Measurements from ENCODE around the gene UBE2J2. TPM values are rescaled to one million over a fixed set of nuclear protein-coding genes. Genes with fewer than 3 reads are reported as not detected.

The UBE2J2 gene
- total RNA-seq = 10 to 100 TPM; 60.2 to 62.5 TPM

DNA sequence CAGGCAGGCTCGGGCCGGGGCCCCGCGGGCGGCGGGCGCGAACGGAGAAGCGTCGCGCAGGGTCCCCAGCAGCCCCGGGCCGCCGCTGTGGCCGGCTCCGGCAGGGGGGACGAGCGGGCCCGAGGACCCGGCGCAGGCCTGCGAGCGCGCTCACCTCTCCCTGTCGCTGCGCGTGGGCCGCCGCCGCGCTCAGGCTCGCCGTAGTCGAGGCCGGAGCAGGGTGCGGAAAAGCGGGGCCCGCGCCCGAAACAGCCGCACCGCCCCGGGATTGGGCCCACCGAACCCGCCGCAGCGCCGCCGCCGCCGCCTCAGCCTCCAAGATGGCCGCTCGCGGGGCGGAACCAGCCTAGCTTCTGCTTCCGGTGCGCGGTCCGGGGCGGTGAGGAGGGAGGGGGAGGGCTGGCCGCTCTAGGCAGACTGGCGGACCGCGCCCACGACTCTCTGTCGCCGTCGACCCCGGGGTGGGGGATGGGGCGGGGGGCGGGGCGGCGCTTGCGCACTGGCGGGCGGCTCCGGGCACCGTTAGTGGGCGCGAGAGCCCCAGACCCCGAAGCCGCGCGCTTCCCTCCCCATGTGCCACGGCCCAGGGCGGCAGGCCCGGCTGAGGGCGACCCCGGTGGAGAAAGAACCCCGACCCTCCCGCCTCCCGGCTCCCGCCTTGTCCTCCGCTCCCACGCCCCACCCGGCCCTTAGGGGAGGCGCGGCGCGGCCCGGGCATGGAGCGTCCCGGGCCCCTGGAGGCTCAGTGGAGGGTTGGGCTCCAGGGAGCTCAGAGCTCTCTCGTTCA is at the start of gene UBE2J2:
Gene UBE2J2, minus strand, starts transcription at position 343 of the 787 bp plus-strand sequence. CDS start 5,862 bp downstream, outside the sequence.

DNA sequence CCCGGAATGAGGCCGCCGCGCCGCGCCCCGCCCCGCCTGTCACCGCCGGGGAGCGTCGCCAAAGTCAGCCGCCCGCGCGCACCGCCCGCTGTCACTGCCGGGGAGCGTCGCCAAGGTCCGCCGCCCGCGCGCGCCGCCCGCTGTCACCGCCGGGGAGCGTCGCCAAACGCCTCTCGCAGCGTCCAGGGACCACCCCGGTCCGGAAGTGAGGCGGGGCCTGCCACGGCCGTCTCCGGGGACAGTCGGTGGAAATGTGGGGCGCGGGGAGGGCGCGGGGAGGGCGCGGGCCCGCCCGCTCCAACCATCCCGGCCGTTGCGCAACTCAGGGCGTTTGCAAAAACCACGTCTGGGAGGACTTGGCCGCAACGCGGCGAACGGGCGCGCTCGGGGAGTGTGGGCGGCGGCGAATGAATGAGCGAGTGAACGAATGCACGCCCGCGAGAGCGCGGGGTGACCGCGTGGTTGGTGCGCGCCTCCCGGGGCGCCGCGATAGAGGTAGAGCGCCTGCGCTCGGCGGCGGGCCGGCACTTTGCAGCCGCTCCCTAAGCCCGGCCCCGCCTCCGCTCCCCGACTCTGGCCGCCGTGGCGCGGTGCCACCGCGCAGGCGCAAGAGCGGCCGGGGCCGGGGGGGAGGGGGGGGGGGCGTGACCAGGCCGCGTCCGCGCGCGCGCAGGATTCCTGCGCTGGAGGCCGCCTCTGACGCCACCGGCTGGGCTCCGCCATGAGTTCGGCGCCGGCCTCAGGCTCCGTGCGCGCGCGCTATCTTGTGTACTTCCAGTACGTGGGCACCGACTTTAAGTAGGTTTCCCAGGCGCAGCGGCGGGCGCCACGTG is 34.5 kb upstream of the UBE2J2 start, which contains the start of the genes ACAP3 and PUSL1:
Gene ACAP3, minus strand, starts transcription at position 8 of the 833 bp plus-strand sequence. CDS start 115 bp downstream, outside the sequence.
Gene PUSL1, plus strand, starts transcription at position 675 of the 833 bp plus-strand sequence. Its CDS starts 47 bp downstream, at position 722.

DNA sequence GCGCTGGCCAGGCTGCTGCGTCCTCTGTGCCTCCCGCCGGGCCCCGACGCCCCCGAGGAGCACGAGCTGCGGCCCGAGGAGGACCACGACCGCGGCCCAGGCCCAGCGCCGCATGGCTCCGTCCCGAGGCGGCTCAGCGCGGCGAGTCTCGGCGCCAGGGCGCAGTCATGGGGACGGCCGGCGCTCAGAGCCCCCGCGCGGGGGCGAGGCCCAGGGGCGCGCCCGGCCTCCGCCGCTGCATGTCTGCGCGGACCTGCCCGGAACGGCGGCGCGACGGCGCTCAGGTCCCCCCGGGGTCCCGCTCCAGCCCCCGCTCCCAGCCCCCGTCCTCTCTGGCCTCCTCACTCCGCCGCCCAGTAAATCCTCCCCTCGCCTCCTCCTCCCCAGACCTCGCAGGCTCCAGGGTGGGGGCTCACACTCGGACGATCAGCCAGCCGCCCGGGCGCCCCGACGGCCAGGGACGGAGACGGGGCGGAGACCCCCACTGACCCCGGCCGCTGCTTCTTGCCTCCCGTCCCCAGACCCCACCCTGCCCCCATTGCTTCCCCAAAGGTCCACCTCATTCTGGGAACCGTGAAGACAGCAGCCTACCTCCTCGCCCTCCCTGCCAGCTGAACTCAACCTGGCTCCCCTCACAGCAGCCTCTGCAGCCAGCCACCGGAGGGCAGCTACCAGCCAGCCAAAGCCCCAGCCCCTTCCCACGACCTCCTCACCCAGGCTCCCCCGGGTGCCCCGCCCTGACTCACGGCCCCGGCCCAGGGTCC is 26.9 kb downstream of the UBE2J2 start, which contains the start of gene C1QTNF12:
Gene C1QTNF12, minus strand, starts transcription at position 146 of the 764 bp plus-strand sequence. Its CDS starts 32 bp downstream, at position 114.

DNA sequence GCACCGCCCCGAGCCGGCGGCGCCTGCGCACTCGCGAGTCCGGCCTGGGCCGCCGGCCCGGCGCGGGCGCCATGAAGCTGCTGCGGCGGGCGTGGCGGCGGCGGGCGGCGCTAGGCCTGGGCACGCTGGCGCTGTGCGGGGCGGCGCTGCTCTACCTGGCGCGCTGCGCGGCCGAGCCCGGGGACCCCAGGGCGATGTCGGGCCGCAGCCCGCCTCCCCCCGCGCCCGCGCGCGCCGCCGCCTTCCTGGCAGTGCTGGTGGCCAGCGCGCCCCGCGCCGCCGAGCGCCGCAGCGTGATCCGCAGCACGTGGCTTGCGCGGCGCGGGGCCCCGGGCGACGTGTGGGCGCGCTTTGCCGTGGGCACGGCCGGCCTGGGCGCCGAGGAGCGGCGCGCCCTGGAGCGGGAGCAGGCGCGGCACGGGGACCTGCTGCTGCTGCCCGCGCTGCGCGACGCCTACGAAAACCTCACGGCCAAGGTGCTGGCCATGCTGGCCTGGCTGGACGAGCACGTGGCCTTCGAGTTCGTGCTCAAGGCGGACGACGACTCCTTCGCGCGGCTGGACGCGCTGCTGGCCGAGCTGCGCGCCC is 41.4 kb downstream of the UBE2J2 start, which contains the start of gene B3GALT6:
Gene B3GALT6, plus strand, starts transcription at position 30 of the 588 bp plus-strand sequence. Its CDS starts 42 bp downstream, at position 72.

DNA sequence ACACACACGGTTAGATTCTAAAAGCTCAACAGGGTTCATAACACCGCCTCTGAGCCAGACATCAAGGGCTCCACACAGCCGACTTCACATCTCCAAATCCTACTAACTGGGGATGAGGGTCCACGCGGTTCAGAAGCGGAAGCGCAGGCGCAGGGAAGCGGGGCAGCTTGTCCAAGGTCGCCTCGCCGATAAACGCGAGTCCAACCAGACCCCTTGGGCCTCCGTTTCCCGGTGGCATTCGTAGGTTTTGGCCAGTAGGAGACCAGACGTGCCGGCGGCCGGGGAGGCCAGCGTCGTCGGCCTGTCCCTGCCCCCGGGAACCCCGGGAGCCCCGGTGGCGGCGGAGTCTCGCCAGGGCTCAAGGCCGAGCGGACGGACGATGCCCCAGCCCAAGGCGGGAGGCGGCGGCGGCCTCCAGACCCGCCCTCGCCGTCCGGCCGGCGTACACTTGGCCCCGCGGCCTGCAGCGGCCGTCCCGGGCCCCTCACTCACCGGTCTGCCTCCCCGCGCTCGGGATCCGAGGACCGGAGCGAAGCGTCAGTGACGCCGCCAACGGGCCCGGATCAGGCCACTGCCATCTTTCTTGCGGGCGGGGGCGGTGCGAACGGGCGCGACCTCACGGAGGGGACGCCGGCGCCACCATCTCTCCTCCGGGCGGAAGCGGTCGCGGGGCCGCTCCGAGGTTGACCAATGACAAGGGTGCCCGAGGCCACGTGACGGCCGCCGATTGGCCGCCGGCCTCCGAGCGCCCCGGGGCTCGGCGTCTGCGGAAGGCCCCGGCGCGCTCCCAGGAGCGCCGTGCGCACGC is 42.0 kb downstream of the UBE2J2 start, which contains the start of gene SDF4:
Gene SDF4, minus strand, starts transcription at position 602 of the 808 bp plus-strand sequence. CDS start 3,229 bp downstream, outside the sequence.

DNA sequence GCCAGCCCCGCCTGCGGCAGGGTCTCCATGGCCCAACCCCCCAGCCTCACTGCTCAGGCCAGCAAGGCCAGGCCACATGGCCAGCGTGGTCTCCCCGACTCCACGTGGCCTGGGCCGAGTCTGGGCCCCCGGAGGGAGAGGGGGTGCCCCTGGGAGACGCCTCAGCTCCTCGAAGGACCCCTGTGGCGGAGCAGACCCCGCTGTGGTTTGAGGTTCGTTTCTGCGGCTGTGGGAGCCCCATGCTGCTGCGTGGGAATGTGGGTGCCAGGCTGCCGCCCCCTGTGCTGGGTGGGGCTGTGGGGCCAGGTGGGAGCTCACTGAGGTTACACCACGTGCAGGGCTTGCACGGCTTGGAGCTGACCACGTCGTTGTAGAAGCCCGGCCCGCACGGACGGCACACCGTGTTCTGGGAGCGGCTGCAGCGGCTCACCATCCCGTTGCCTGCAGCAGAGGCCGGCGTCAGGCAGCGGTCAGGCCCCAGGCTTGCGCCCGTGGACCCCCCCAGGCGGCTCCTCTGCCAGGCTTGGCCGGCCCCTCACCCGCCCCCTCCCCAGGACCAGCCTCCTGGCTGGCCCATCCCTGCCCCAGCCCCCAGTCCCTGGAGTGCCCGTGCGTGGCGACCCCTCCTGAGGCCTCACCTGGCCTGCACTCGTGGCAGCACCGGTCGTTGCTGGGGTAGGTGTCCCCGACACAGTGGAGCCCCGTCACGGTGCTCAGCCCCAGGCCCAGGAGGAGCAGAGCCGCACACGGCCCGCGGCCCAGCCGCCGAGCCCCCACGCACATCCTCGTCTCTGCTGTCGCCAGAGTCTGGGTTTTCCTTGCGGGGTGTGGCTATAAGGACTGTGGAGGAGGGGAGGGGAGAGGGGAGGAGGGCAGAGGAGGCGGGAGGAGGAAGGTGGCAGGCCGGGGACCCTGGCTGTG is 60.0 kb downstream of the UBE2J2 start, which contains the start of gene TNFRSF4:
Gene TNFRSF4, minus strand, starts transcription at position 809 of the 921 bp plus-strand sequence. Its CDS starts 26 bp downstream, at position 783.

DNA sequence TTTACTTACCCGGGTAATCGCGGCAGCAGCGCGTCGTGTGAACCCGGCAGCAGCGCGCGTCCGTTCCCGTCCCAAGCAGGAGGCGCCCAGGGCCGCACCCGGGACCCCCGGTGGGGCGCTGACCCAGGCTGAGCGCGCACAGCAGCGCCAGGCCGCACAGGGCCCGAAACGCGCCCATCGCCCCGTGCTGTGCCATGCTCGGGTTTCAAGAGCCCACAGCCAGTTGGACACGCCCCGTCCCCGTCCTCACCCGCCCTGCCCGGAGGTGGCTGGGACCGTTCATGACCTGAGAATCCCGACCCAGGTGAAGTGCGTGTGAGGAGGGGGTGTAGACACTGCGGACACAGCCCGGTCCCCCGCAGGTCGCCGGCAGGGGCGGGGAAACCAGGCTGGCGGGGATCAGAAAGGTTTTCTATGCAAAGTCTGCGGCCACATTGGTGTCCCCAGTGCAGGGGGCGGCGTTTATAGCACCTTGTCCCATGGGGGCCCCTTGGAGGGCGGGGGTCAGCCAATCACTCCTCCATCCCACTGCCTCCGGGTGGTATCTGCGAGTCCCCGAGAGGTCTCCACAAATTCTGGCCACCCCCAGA is 67.2 kb downstream of the UBE2J2 start, which contains the start of gene TNFRSF18:
Gene TNFRSF18, minus strand, starts transcription at position 217 of the 590 bp plus-strand sequence. Its CDS starts 21 bp downstream, at position 196.

Small RNA genes lying within 50 kb of the gene (microRNA-seq; reads per million reads assigned to microRNA genes)
- gene MIR6726 (ENCODE audit: borderline microRNAs expressed, borderline replicate concordance) (not detected), gene MIR6727 (ENCODE audit: borderline microRNAs expressed, borderline replicate concordance) (not detected)

Other genes starting within 250 kb of the UBE2J2 start
- not detected for gene RNF223, start 199.5 kb downstream of the UBE2J2 start, total RNA-seq
- gene C1orf159, start 157.8 kb downstream of the UBE2J2 start, total RNA-seq = 10 to 100 TPM; 22.9 to 23.2 TPM
- under 1 TPM in 1 of 2 experiments, not detected in 1; 0.15 TPM for gene TTLL10, start 100.0 kb downstream of the UBE2J2 start, total RNA-seq
- gene TNFRSF18, start 67.3 kb downstream of the UBE2J2 start, total RNA-seq = 1 to 10 TPM; 7.6 to 9.3 TPM
- gene TNFRSF4, start 59.7 kb downstream of the UBE2J2 start, total RNA-seq = 10 to 100 TPM; 11.0 to 11.7 TPM
- 10 to 100 TPM; 97.8 to 99.3 TPM for gene SDF4, start 41.9 kb downstream of the UBE2J2 start, total RNA-seq
- gene B3GALT6, start 41.6 kb downstream of the UBE2J2 start, total RNA-seq = 10 to 100 TPM; 17.3 to 18.5 TPM
- gene C1QTNF12, start 27.1 kb downstream of the UBE2J2 start, total RNA-seq = 1 to 10 TPM; 2.5 to 3.2 TPM
- 1 to 10 TPM; 4.1 to 6.2 TPM for gene SCNN1D, start 6.6 kb upstream of the UBE2J2 start, total RNA-seq
- gene ACAP3, start 34.1 kb upstream of the UBE2J2 start, total RNA-seq = 10 to 100 TPM; 74.4 to 79.3 TPM
- 10 to 100 TPM; 18.5 to 19.6 TPM for gene PUSL1, start 34.7 kb upstream of the UBE2J2 start, total RNA-seq
- 100 to 1,000 TPM; 112 to 114 TPM for gene INTS11, start 50.8 kb upstream of the UBE2J2 start, total RNA-seq
- 10 to 100 TPM; 21.3 to 21.6 TPM for gene CPTP, start 50.9 kb upstream of the UBE2J2 start, total RNA-seq
- gene TAS1R3, start 57.4 kb upstream of the UBE2J2 start, total RNA-seq = 1 to 10 TPM in 1 of 2 experiments, under 1 TPM in 1; 0.73 to 1.1 TPM
- gene DVL1, start 75.6 kb upstream of the UBE2J2 start, total RNA-seq = 10 to 100 TPM; 34.7 to 40.9 TPM
- under 1 TPM in 1 of 2 experiments, not detected in 1; 0.12 TPM for gene MXRA8, start 84.7 kb upstream of the UBE2J2 start, total RNA-seq
- 10 to 100 TPM; 88.0 to 90.4 TPM for gene AURKAIP1, start 101.4 kb upstream of the UBE2J2 start, total RNA-seq
- gene CCNL2, start 125.5 kb upstream of the UBE2J2 start, total RNA-seq = 100 to 1,000 TPM; 120 to 122 TPM
- gene MRPL20, start 133.4 kb upstream of the UBE2J2 start, total RNA-seq = 10 to 100 TPM; 82.8 to 98.8 TPM
- gene ANKRD65, start 147.4 kb upstream of the UBE2J2 start, total RNA-seq = not detected
- under 1 TPM; 0.17 to 0.33 TPM for gene VWA1, start 161.8 kb upstream of the UBE2J2 start, total RNA-seq
- gene ATAD3C, start 175.8 kb upstream of the UBE2J2 start, total RNA-seq = 1 to 10 TPM; 1.4 to 2.3 TPM
- 10 to 100 TPM; 29.0 to 34.3 TPM for gene ATAD3B, start 197.9 kb upstream of the UBE2J2 start, total RNA-seq
- gene ATAD3A, start 238.3 kb upstream of the UBE2J2 start, total RNA-seq = 10 to 100 TPM; 31.9 to 33.0 TPM